Naive thymus-derived CD4-positive, alpha-beta T cell (primary cell): Measurements from ENCODE around the gene SHOC1. TPM values are rescaled to one million over a fixed set of nuclear protein-coding genes. Genes with fewer than 3 reads are reported as not detected.

Source experiments
- ATAC-seq: fragments of 150-1000 bp; cut with Tn5 transposase; 2 replicates; pipeline ENCODE4 v1.10.0; 2021; ENCODE audit warnings: mild to moderate bottlenecking, moderate library complexity
- CTCF ChIA-PET: fragments of 350-600 bp; sonication (Branson Sonifier 250); formaldehyde crosslinking; loops from one replicate; lab custom pipeline; 2021; ENCODE audit warnings: antibody characterized with exemption; lab: Charles Lee
- POLR2A ChIA-PET: fragments of 350-600 bp; sonication (Branson Sonifier 250); formaldehyde crosslinking; loops from one replicate; lab custom pipeline; 2021; ENCODE audit warnings: antibody characterized with exemption, inconsistent platforms; lab: Charles Lee
- DNase-seq, 9 donors: peaks; one replicate each; pipeline versions ENCODE4 v3.0.0 to v3.0.0-alpha.2; 2020 to 2022; ENCODE audit warnings: mixed read lengths in 1 of 9
- H3K27ac ChIP-seq: one replicate; pipeline ENCODE4 v1.7.0; 2013; ENCODE audit warnings: mild to moderate bottlenecking, low read depth, low read length, moderate library complexity
- H3K27me3 ChIP-seq, 2 donors: one replicate each; pipeline ENCODE4 v1.7.0; 2013; ENCODE audit warnings: low read length in 2 of 2, mild to moderate bottlenecking in 2 of 2, moderate library complexity in 2 of 2; ENCODE audit not compliant: control insufficient read depth in 2 of 2, insufficient read depth in 2 of 2
- H3K36me3 ChIP-seq, 3 experiments: 1 replicate in 2 of 3; 2 replicates in 1 of 3; pipeline ENCODE4 v1.7.0; 2013; ENCODE audit warnings: low read length in 3 of 3, mild to moderate bottlenecking in 3 of 3, moderate library complexity in 1 of 3; ENCODE audit not compliant: insufficient read depth in 3 of 3, control insufficient read depth in 2 of 3
- H3K4me1 ChIP-seq, 2 donors: one replicate each; pipeline ENCODE4 v1.7.0; 2013; ENCODE audit warnings: low read length in 2 of 2, mild to moderate bottlenecking in 2 of 2, moderate library complexity in 1 of 2; ENCODE audit not compliant: control insufficient read depth in 2 of 2, insufficient read depth in 2 of 2
- H3K4me3 ChIP-seq: 2 replicates; pipeline ENCODE4 v1.7.0; 2013; ENCODE audit warnings: mild to moderate bottlenecking, low read length
- H3K9me3 ChIP-seq, 3 experiments: 1 replicate in 2 of 3; 2 replicates in 1 of 3; pipeline ENCODE4 v1.7.0; 2013; ENCODE audit warnings: low read length in 3 of 3; ENCODE audit not compliant: control insufficient read depth in 2 of 3
- H3K27ac Mint-ChIP-seq, 9 donors: one replicate each; pipeline ENCODE4 v1.8.0; 2020 to 2022; ENCODE audit warnings: mixed read lengths in 9 of 9, mild to moderate bottlenecking in 8 of 9, moderate library complexity in 5 of 9, inconsistent platforms in 2 of 9
- H3K27me3 Mint-ChIP-seq, 5 donors: one replicate each; pipeline ENCODE4 v1.8.0; 2021 to 2022; ENCODE audit warnings: mixed read lengths in 5 of 5, mild to moderate bottlenecking in 1 of 5
- H3K36me3 Mint-ChIP-seq, 5 donors: one replicate each; pipeline ENCODE4 v1.8.0; 2020 to 2022; ENCODE audit warnings: mixed read lengths in 5 of 5, mild to moderate bottlenecking in 3 of 5, inconsistent platforms in 1 of 5
- H3K4me1 Mint-ChIP-seq, 7 donors: one replicate each; pipeline ENCODE4 v1.8.0; 2020 to 2022; ENCODE audit warnings: mixed read lengths in 7 of 7, mild to moderate bottlenecking in 3 of 7, inconsistent platforms in 1 of 7
- H3K4me3 Mint-ChIP-seq, 10 donors: one replicate each; pipeline ENCODE4 v1.8.0; 2020 to 2022; ENCODE audit warnings: mild to moderate bottlenecking in 10 of 10, mixed read lengths in 10 of 10, moderate library complexity in 6 of 10, inconsistent platforms in 2 of 10
- H3K9me3 Mint-ChIP-seq, 11 donors: one replicate each; pipeline ENCODE4 v1.8.0; 2020 to 2022; ENCODE audit warnings: mixed read lengths in 11 of 11, mild to moderate bottlenecking in 4 of 11, inconsistent platforms in 1 of 11, moderate library complexity in 1 of 11
- intact Hi-C, 2 donors: fragments of 100-400 bp; cut with micrococcal nuclease; formaldehyde crosslinking; loops; one replicate each; pipeline ENCODE4 v1.15.1; 2023
- polyA plus RNA-seq, 2 donors: library from polyadenylated mRNA; unstranded; fragments of 300-500 nt; fragmentation: Illumina TruSeq; gene quantifications; one replicate each; pipeline ENCODE4 v1.2.3, GENCODE V29; 2021
- total RNA-seq, 6 experiments: library from RNA in 5 of 6; stranded (reverse) in 5 of 6; gene quantifications; 1 replicate in 5 of 6; 2 replicates in 1 of 6; pipeline ENCODE4 v1.2.3 and lab custom pipeline; 2021 to 2026

SHOC1 gene
- total RNA-seq (not detected), polyA plus RNA-seq (not detected), total RNA-seq (lab: John Stamatoyannopoulos, UW) (not detected)

DNA sequence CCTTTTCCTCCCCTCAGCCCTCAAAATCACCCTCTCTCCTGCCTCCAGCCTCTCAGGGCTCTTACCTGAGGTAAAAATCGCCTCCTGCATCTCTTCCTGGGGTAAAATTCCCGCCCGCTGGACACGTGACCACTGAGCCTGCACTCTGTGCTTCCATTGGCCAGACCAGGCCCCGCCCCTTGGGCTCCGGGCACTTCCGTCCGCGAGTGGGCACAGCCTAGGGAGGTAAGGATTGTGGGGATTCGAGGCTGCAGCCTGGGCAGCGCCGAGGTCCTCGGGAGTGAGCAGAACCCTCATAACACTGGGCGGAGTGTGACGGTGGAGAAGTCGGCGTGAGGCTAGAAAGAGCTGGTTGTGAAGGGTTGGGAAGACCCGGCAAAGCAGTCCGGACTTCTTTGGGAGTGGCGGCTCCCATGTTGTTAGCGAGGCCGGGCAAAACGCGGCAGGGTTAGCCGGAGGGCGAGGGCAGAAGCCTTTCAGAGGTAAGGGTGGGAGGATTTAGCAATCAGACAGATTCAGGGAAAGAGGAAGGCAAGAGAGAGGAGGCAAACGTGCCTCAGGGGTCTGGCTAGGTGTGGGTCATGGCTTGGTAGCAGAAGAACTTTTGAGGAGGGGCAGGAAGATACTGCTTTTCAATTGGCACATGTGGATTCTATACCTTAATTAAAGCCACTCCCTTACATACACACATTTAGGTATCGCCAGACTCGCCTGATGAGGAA lies at the start of gene SHOC1:
SHOC1 (minus strand) TSS at position 103 of the 722 bp plus-strand sequence. CDS start 3,519 bp downstream, outside the sequence.
- POLR2A ChIA-PET = no interaction called here
- Mint-ChIP-seq H3K4me3 (no peak within 1 kb of the TSS), H3K27me3 (no peaks in the 10 kb centered on the region), H3K4me1 (no peaks in the 10 kb centered on the region), H3K9me3 (no peaks in the 10 kb centered on the region), H3K36me3 (peaks cover 0 to 13% (median 0%) of the 10 kb centered on the region in 5 donors), H3K27ac (peak within 1 kb of the TSS in 1 of 9 donors; percentile 83)
- H3K9me3 ChIP-seq = no peaks in the 10 kb centered on the region
- H3K27me3 ChIP-seq = no peaks in the 10 kb centered on the region
- CTCF ChIA-PET = interaction anchor here (0.6 kb wide), 1 partner anchor 280 kb away, joined by 4 read pairs; no protein-coding TSS in a partner anchor
- H3K4me1 ChIP-seq = no peaks in the 10 kb centered on the region
- DNase-seq = no peak
- H3K36me3 ChIP-seq = no peaks in the 10 kb centered on the region
- H3K27ac ChIP-seq = no peak within 1 kb of the TSS
- no peak within 1 kb of the TSS for H3K4me3 ChIP-seq
- ATAC-seq = no peak
- intact Hi-C loops = no loop called here

DNA sequence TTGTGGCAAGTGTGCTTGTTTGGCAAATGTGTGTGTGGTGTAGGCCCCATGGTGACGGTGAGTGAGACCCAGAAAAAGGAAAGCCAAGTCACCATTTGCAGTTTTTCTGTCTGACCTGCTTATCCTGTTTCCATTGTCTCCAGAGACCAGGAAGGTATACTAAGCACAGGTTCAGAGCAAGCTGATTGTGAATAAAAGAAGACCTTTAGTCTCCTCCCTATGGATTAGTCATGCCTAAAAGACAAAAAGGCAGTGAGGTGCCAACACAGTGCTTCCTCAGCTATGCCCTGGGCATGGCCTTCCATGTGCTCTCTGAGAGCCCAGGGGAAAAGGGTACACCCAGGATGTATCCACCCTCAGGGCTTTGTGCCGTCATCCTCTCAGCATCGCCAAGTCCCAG lies 49.2 kb upstream of the SHOC1 start:
- ChIA-PET CTCF (no interaction called here), POLR2A (no interaction called here)
- no peak overlapping the region for H3K4me3 Mint-ChIP-seq
- Histone ChIP-seq H3K9me3 (no peaks in the 10 kb centered on the region), H3K4me1 (no peaks in the 10 kb centered on the region), H3K36me3 (no peaks in the 10 kb centered on the region), H3K27ac (no peak overlapping the region), H3K4me3 (no peak overlapping the region), H3K27me3 (no peaks in the 10 kb centered on the region)
- no peaks in the 10 kb centered on the region for H3K36me3 Mint-ChIP-seq
- DNase-seq (no peak), ATAC-seq (no peak)
- peaks cover 0 to 7% (median under 1%) of the 10 kb centered on the region in 5 donors for H3K27me3 Mint-ChIP-seq
- H3K4me1 Mint-ChIP-seq = peaks cover 0 to 3% (median 0%) of the 10 kb centered on the region in 7 donors
- H3K9me3 Mint-ChIP-seq = peaks cover 0 to 1% (median 0%) of the 10 kb centered on the region in 11 donors
- H3K27ac Mint-ChIP-seq = no peak overlapping the region
- intact Hi-C loops = no loop called here

DNA sequence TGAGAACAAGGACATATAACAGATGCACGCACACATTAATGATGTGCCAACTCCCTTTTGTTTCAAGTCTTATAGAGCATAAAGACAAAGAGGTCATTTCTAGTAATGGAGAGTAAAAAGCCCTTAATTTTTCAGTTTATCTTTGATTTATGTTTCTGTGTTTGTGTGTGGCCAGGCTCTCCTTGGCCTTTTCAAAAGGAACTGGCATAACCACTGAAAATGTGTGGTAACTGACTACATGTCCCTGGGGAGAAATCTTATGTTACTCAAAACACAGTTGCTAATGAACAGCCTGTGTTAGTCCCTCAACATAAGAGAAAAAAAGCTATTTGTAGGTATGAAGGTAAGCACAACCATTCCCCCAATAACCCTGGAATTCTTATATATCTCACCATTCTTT lies 47.6 kb upstream of the SHOC1 start:
- Mint-ChIP-seq H3K36me3 (no peaks in the 10 kb centered on the region), H3K9me3 (peaks cover 0 to 1% (median 0%) of the 10 kb centered on the region in 11 donors), H3K4me1 (peaks cover 0 to 8% (median 0%) of the 10 kb centered on the region in 7 donors), H3K4me3 (no peak overlapping the region), H3K27ac (no peak overlapping the region), H3K27me3 (peaks cover 0 to 9% (median 4%) of the 10 kb centered on the region in 5 donors)
- POLR2A ChIA-PET = no interaction called here
- ATAC-seq (no peak), DNase-seq (no peak)
- Histone ChIP-seq H3K4me3 (no peak overlapping the region), H3K36me3 (no peaks in the 10 kb centered on the region), H3K9me3 (no peaks in the 10 kb centered on the region), H3K4me1 (no peaks in the 10 kb centered on the region), H3K27me3 (no peaks in the 10 kb centered on the region), H3K27ac (no peak overlapping the region)
- intact Hi-C loops = no loop called here
- CTCF ChIA-PET = no interaction called here

DNA sequence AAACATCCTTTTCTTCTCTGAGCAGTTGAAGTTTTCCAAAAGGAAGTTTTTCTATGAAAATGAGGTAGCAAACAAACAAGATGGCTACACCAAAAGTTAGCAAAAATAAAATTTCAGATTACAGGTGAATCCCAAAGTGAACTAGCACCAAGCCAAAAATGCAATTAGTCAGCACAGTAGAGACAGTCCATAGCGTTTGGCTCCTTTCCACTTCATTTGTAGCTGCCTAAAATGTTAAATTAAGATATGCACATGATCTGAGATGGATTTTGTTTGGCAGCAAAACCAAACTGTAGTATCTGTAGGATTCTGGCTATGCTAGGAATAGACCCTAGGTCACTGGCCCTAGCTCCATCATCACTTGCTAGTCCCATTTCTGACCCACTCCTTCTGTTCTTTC lies 45.7 kb upstream of the SHOC1 start:
- CTCF ChIA-PET = no interaction called here

DNA sequence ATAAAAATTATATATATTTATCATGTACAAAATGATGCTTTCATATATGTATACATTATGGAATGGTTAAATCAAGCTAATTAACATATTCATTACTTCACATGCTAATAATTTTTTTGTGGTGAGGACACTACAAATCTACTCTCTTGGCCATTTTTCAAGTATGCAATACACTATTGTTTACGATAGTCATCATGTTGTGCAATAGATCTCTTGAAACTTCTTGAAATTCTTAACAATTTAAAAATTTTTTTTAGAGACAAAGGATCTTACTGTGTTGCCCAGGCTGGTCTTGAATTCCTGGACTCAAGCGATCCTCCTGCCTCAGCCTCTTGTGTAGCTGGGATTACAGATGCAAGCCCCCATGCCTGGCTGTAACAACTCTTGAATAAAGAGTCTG lies 45.2 kb upstream of the SHOC1 start:
- no peak for ATAC-seq
- no peaks in the 10 kb centered on the region for H3K9me3 Mint-ChIP-seq
- H3K4me3 ChIP-seq = no peak overlapping the region

More for the DNA sequence above, 45.7 kb upstream of the SHOC1 start:
- Histone ChIP-seq H3K27ac (no peak overlapping the region), H3K9me3 (no peaks in the 10 kb centered on the region), H3K36me3 (no peaks in the 10 kb centered on the region), H3K27me3 (no peaks in the 10 kb centered on the region), H3K4me1 (no peaks in the 10 kb centered on the region), H3K4me3 (no peak overlapping the region)
- no peaks in the 10 kb centered on the region for H3K36me3 Mint-ChIP-seq
- H3K27me3 Mint-ChIP-seq = peaks cover 0 to 9% (median 6%) of the 10 kb centered on the region in 5 donors
- intact Hi-C loops = no loop called here
- peaks cover 0 to 8% (median 0%) of the 10 kb centered on the region in 7 donors for H3K4me1 Mint-ChIP-seq
- no peak overlapping the region for H3K4me3 Mint-ChIP-seq
- peaks cover 0 to 1% (median 0%) of the 10 kb centered on the region in 11 donors for H3K9me3 Mint-ChIP-seq
- POLR2A ChIA-PET = no interaction called here
- no peak for DNase-seq
- H3K27ac Mint-ChIP-seq = no peak overlapping the region
- no peak for ATAC-seq

DNA sequence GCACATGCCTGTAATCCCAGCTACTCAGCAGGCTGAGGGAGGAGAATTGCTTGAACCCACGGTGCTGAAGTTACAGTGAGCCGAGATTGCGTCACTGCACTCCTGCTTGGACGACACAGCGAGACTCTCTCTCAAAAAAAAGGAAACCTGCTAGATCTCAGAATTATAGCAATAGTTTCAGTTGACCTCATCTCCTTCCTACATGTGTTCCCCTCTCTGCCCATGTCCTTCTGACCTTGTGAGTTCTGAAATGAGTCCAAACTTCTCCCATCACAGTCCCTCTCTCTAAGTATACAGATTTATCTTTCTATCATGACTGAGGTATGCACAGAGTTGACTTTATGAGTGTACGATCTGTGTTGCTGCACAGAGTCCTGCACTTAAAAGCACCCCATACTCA lies 44.6 kb upstream of the SHOC1 start:
- no peak for DNase-seq

More for the DNA sequence above, 45.2 kb upstream of the SHOC1 start:
- no peaks in the 10 kb centered on the region for H3K9me3 ChIP-seq
- no peak overlapping the region for H3K27ac ChIP-seq
- no peaks in the 10 kb centered on the region for H3K4me1 ChIP-seq
- H3K36me3 Mint-ChIP-seq = no peaks in the 10 kb centered on the region
- H3K4me3 Mint-ChIP-seq = no peak overlapping the region
- H3K27me3 Mint-ChIP-seq = peaks cover 0 to 11% (median 7%) of the 10 kb centered on the region in 5 donors
- peaks cover 0 to 8% (median 0%) of the 10 kb centered on the region in 7 donors for H3K4me1 Mint-ChIP-seq
- intact Hi-C loops = no loop called here
- no peaks in the 10 kb centered on the region for H3K27me3 ChIP-seq
- ChIA-PET POLR2A (no interaction called here), CTCF (no interaction called here)
- no peak for DNase-seq
- H3K36me3 ChIP-seq = no peaks in the 10 kb centered on the region
- no peak overlapping the region for H3K27ac Mint-ChIP-seq

More for the DNA sequence above, 44.6 kb upstream of the SHOC1 start:
- Histone ChIP-seq H3K27me3 (no peaks in the 10 kb centered on the region), H3K36me3 (no peaks in the 10 kb centered on the region), H3K27ac (no peak overlapping the region), H3K4me1 (no peaks in the 10 kb centered on the region), H3K4me3 (no peak overlapping the region), H3K9me3 (no peaks in the 10 kb centered on the region)
- ATAC-seq = no peak
- ChIA-PET POLR2A (no interaction called here), CTCF (interaction anchor here (0.7 kb wide), 1 partner anchor 478 kb away, joined by 3 read pairs; no protein-coding TSS in a partner anchor)
- intact Hi-C loops = no loop called here
- no peaks in the 10 kb centered on the region for H3K9me3 Mint-ChIP-seq
- no peaks in the 10 kb centered on the region for H3K36me3 Mint-ChIP-seq
- peaks cover 0 to 8% (median 0%) of the 10 kb centered on the region in 7 donors for H3K4me1 Mint-ChIP-seq
- H3K27me3 Mint-ChIP-seq = peaks cover 0 to 14% (median 7%) of the 10 kb centered on the region in 5 donors
- H3K27ac Mint-ChIP-seq = no peak overlapping the region
- H3K4me3 Mint-ChIP-seq = no peak overlapping the region
